Upper lobe of right lung (tissue), 1 donor: ENCODE data around the gene LRRK1. TPM values are rescaled to one million over a fixed set of nuclear protein-coding genes. Genes with fewer than 3 reads are reported as not detected.

Experiments
- ATAC-seq: fragments of 200-7000 bp; cut with Tn5 transposase; one replicate; pipeline ENCODE4 v1.9.1; 2020; ENCODE audit warnings: mild to moderate bottlenecking, moderate library complexity
- DNase-seq: peaks from one replicate; pipeline ENCODE4 v3.0.0-alpha.2; 2020
- H3K27ac ChIP-seq: fragments of 200-600 bp; one replicate; pipeline ENCODE4 v1.8.0; 2022
- H3K27me3 ChIP-seq: fragments of 200-600 bp; one replicate; pipeline ENCODE4 v1.8.0; 2022; ENCODE audit warnings: mild to moderate bottlenecking
- H3K36me3 ChIP-seq: fragments of 200-600 bp; one replicate; pipeline ENCODE4 v1.8.0; 2022
- H3K4me1 ChIP-seq: fragments of 200-600 bp; one replicate; pipeline ENCODE4 v1.8.0; 2022
- H3K4me3 ChIP-seq: fragments of 200-600 bp; one replicate; pipeline ENCODE4 v1.8.0; 2022; ENCODE audit warnings: mild to moderate bottlenecking
- H3K9me3 ChIP-seq: fragments of 200-600 bp; one replicate; pipeline ENCODE4 v1.8.0; 2022
- CTCF ChIP-seq: fragments of 200-600 bp; IDR thresholded peaks from one replicate; pipeline ENCODE4 v1.8.0; 2022; ENCODE audit warnings: antibody characterized with exemption
- intact Hi-C: fragments of 100-400 bp; cut with DNase I; formaldehyde crosslinking; loops from one replicate; pipeline ENCODE4 v1.11.0; 2022
- total RNA-seq: library from RNA; stranded (reverse); fragmentation: NEBNext Ultra II Directional; extraction: Animal tissue kit (Norgen Biotek cat#: 25700); gene quantifications from one replicate; pipeline ENCODE4 v1.2.1, GENCODE V29; 2021
- donor health status: DM: no; HTN: yes; CAD: no; lungs with severe emphysema.

Gene LRRK1
- total RNA-seq, 1 donor from 2014 or later, result 22.6 TPM

GRCh38 chr15:100947760-100948429, 28.7 kb downstream of the LRRK1 start:
- no peak overlapping the region for H3K27ac ChIP-seq
- ATAC-seq (no peak), DNase-seq (no peak)
- no peak for TF ChIP-seq CTCF
- H3K4me1 ChIP-seq, result no peaks in the 10 kb centered on the region
- intact Hi-C loops, result no loop called here
- no peaks in the 10 kb centered on the region for H3K27me3 ChIP-seq
- no peak overlapping the region for H3K4me3 ChIP-seq
- H3K36me3 ChIP-seq, result no peaks in the 10 kb centered on the region
- H3K9me3 ChIP-seq, result no peaks in the 10 kb centered on the region

GRCh38 chr15:100948430-100948762, 29.2 kb downstream of the LRRK1 start:
- TF ChIP-seq CTCF, result no peak
- DNase-seq, result no peak

GRCh38 chr15:100949691-100950090, 30.5 kb downstream of the LRRK1 start:
- no peaks in the 10 kb centered on the region for H3K36me3 ChIP-seq
- DNase-seq (no peak), ATAC-seq (no peak)
- no peaks in the 10 kb centered on the region for H3K4me1 ChIP-seq
- intact Hi-C loops, result no loop called here
- H3K27ac ChIP-seq, result no peak overlapping the region
- no peaks in the 10 kb centered on the region for H3K9me3 ChIP-seq
- TF ChIP-seq CTCF, result no peak
- no peak overlapping the region for H3K4me3 ChIP-seq
- no peaks in the 10 kb centered on the region for H3K27me3 ChIP-seq

More at GRCh38 chr15:100948430-100948762, 29.2 kb downstream of the LRRK1 start:
- Histone ChIP-seq H3K4me1 (no peaks in the 10 kb centered on the region), H3K27ac (no peak overlapping the region), H3K36me3 (no peaks in the 10 kb centered on the region), H3K27me3 (no peaks in the 10 kb centered on the region), H3K9me3 (no peaks in the 10 kb centered on the region), H3K4me3 (no peak overlapping the region)
- ATAC-seq, result no peak
- intact Hi-C loops, result no loop called here

GRCh38 chr15:100951965-100952364, 32.8 kb downstream of the LRRK1 start:
- Histone ChIP-seq H3K4me3 (no peak overlapping the region), H3K4me1 (no peaks in the 10 kb centered on the region), H3K36me3 (no peaks in the 10 kb centered on the region), H3K9me3 (no peaks in the 10 kb centered on the region), H3K27ac (no peak overlapping the region), H3K27me3 (no peaks in the 10 kb centered on the region)
- DNase-seq (no peak), ATAC-seq (no peak)
- intact Hi-C loops, result no loop called here
- TF ChIP-seq CTCF, result no peak

- intact Hi-C loops, result no loop called here
- no peak overlapping the region for H3K27ac ChIP-seq
- TF ChIP-seq CTCF, result no peak
Measured at GRCh38 chr15:100952566-100952965, 33.4 kb downstream of the LRRK1 start.

More at GRCh38 chr15:100952566-100952965, 33.4 kb downstream of the LRRK1 start:
- H3K4me3 ChIP-seq, result no peak overlapping the region
- no peak for DNase-seq
- no peak for ATAC-seq
- no peaks in the 10 kb centered on the region for H3K27me3 ChIP-seq
- no peaks in the 10 kb centered on the region for H3K4me1 ChIP-seq
- H3K9me3 ChIP-seq, result no peaks in the 10 kb centered on the region
- H3K36me3 ChIP-seq, result no peaks in the 10 kb centered on the region
